K562 (cell line): ENCODE measurements around the gene KMT5C. TPM values are rescaled to one million over a fixed set of nuclear protein-coding genes. Genes with fewer than 3 reads are reported as not detected.

Experiments used
- ATAC-seq: fragments of 200-7000 bp; cut with Tn5 transposase; 3 replicates; pipeline ENCODE4 v1.9.1; 2020; ENCODE audit warnings: moderate library complexity
- BruUV-seq: library from RNA; stranded (reverse); fragments of 400-500 nt; replicated peaks from 2 replicates; lab custom pipeline; 2021; lab: Mats Ljungman, UMichigan
- CTCF ChIA-PET: fragments of 300-600 bp; formaldehyde crosslinking; extraction: SDS; loops from one replicate; lab custom pipeline; 2021; ENCODE audit warnings: low intra/inter-chr PET ratio; lab: Yijun Ruan, JAX
- POLR2A ChIA-PET: fragments of 300-600, 350-650 bp; sonication (Branson Sonifier 250); formaldehyde crosslinking; extraction: SDS; loops from one replicate; lab custom pipeline; 2021; ENCODE audit warnings: antibody characterized with exemption, inconsistent platforms; lab: Yijun Ruan, JAX
- DNase-seq, 4 experiments: peaks; one replicate each; pipeline versions ENCODE4 v3.0.0 to v3.0.0-alpha.2; 2011 to 2018; ENCODE audit warnings: low spot score in 3 of 4, mixed read lengths in 3 of 4; ENCODE audit errors: extremely low read depth in 1 of 4
- FAIRE-seq: peaks from 2 replicates; lab custom pipeline; 2011; peaks lifted over from hg19 to GRCh38; lab: Jason Lieb, UNC
- H2AFZ ChIP-seq: 2 replicates; pipeline ENCODE4 v1.6.0; 2011; ENCODE audit warnings: low read depth, low read length, control low read depth, inconsistent platforms
- H3K27ac ChIP-seq: fragments of 200-600 bp; 3 replicates; pipeline ENCODE4 v1.8.0; 2011; ENCODE audit warnings: low read depth, mild to moderate bottlenecking, control low read depth, inconsistent platforms, low read length, moderate library complexity, mixed read lengths; ENCODE audit errors: extremely low read depth
- H3K27me3 ChIP-seq, 2 experiments: fragments of 300-600 bp in 1 of 2; 2 replicates in 1 of 2; 3 replicates in 1 of 2; pipeline versions ENCODE4 v1.6.0 to v1.8.0; 2011; ENCODE audit warnings: inconsistent platforms in 2 of 2, low read length in 2 of 2, mild to moderate bottlenecking in 1 of 2, mixed read lengths in 1 of 2, moderate library complexity in 1 of 2; ENCODE audit not compliant: control insufficient read depth in 2 of 2, insufficient read depth in 2 of 2
- H3K36me3 ChIP-seq: fragments of 300-600 bp; 3 replicates; pipeline ENCODE4 v1.8.0; 2011; ENCODE audit warnings: mild to moderate bottlenecking, low read length, inconsistent platforms; ENCODE audit not compliant: control insufficient read depth, insufficient read depth
- H3K4me1 ChIP-seq, 2 experiments: fragments of 200-600 bp in 1 of 2; replicated peaks in 1 of 2; 2 replicates in 1 of 2; 3 replicates in 1 of 2; pipeline versions ENCODE4 v1.5.1 to v1.8.0; 2011; ENCODE audit warnings: inconsistent platforms in 2 of 2, low read length in 2 of 2, mild to moderate bottlenecking in 1 of 2, mixed read lengths in 1 of 2, moderate library complexity in 1 of 2; ENCODE audit not compliant: control insufficient read depth in 2 of 2, insufficient read depth in 2 of 2
- H3K4me2 ChIP-seq: 2 replicates; pipeline ENCODE4 v1.6.1; 2011; ENCODE audit warnings: low read length, control low read depth, inconsistent platforms, mixed read lengths; ENCODE audit not compliant: insufficient read depth
- H3K4me3 ChIP-seq: fragments of 200-600 bp; sonication (generic), shearing (Covaris generic); 2 replicates; pipeline ENCODE4 v1.5.1; 2016; ENCODE audit warnings: control low read depth, inconsistent platforms
- H3K79me2 ChIP-seq: fragments of 200-600 bp; 3 replicates; pipeline ENCODE4 v1.8.0; 2011; ENCODE audit warnings: low read length, inconsistent platforms; ENCODE audit not compliant: control insufficient read depth, insufficient read depth
- H3K9ac ChIP-seq, 2 experiments: 2 replicates each; pipeline versions ENCODE4 v1.6.0 to v1.6.1; 2011; ENCODE audit warnings: low read depth in 2 of 2, low read length in 2 of 2, control low read depth in 1 of 2, inconsistent platforms in 1 of 2, mild to moderate bottlenecking in 1 of 2, mixed read lengths in 1 of 2; ENCODE audit not compliant: insufficient read depth in 1 of 2
- H3K9me1 ChIP-seq: one replicate; pipeline ENCODE4 v1.6.0; 2011; ENCODE audit warnings: inconsistent platforms, mild to moderate bottlenecking, low read length, moderate library complexity; ENCODE audit not compliant: control insufficient read depth, insufficient read depth
- H3K9me3 ChIP-seq: replicated peaks from 2 replicates; pipeline ENCODE4 v1.5.1; 2011; ENCODE audit warnings: low read depth, low read length, inconsistent platforms; ENCODE audit not compliant: control insufficient read depth, insufficient read depth
- H4K20me1 ChIP-seq: replicated peaks from 2 replicates; pipeline ENCODE4 v1.6.1; 2011; ENCODE audit warnings: low read length, inconsistent platforms, mixed read lengths; ENCODE audit not compliant: control insufficient read depth, insufficient read depth
- CREB3L1 ChIP-seq: fragments of 450-650 bp; IDR thresholded peaks from 2 replicates; pipeline ENCODE4 v1.6.1; 2014; ENCODE audit warnings: low read depth, mild to moderate bottlenecking, moderate library complexity, borderline replicate concordance
- EP300 ChIP-seq: IDR thresholded peaks from 2 replicates; pipeline ENCODE4 v1.6.1; 2012; ENCODE audit warnings: low read length, improper control_type of control experiment
- ETV5 ChIP-seq: sonication (generic); formaldehyde crosslinking; IDR thresholded peaks from 2 replicates; pipeline ENCODE4 v1.4.0; 2020; ENCODE audit warnings: low read depth, mild to moderate bottlenecking, missing genetic modification reagents
- GTF3C2 ChIP-seq: IDR thresholded peaks from 3 replicates; pipeline ENCODE4 v1.6.1; 2011; ENCODE audit warnings: borderline replicate concordance, mild to moderate bottlenecking, moderate library complexity; ENCODE audit not compliant: insufficient read length; ENCODE audit errors: extremely low read depth
- HDAC1 ChIP-seq, 2 experiments: fragments of 450-650 bp; IDR thresholded peaks; 2 replicates each; pipeline ENCODE4 v1.6.1; 2016 to 2017; ENCODE audit warnings: inconsistent platforms in 1 of 2, mild to moderate bottlenecking in 1 of 2, moderate library complexity in 1 of 2
- IRF1 ChIP-seq: sonication (generic); formaldehyde crosslinking; IDR thresholded peaks from 2 replicates; pipeline ENCODE4 v1.8.0; 2022; ENCODE audit warnings: missing genetic modification reagents, mild to moderate bottlenecking, borderline replicate concordance
- NCOA6 ChIP-seq: fragments of 450-650 bp; IDR thresholded peaks from 2 replicates; pipeline ENCODE4 v1.6.1; 2017; ENCODE audit warnings: mild to moderate bottlenecking
- PHB ChIP-seq: fragments of 250-450 bp; sonication (Bioruptor Pico); IDR thresholded peaks from 2 replicates; pipeline ENCODE4 v1.5.0; 2021
- POLR2AphosphoS5 ChIP-seq: IDR thresholded peaks from 2 replicates; pipeline ENCODE4 v1.6.1; 2011; ENCODE audit warnings: mild to moderate bottlenecking, low read depth, low read length, moderate library complexity; ENCODE audit not compliant: control insufficient read depth, insufficient read depth
- PYGO2 ChIP-seq: fragments of 450-650 bp; IDR thresholded peaks from 2 replicates; pipeline ENCODE4 v1.6.1; 2016; ENCODE audit warnings: mild to moderate bottlenecking, missing genetic modification characterization, moderate library complexity, missing compliant biosample characterization
- ZBTB26 ChIP-seq: fragments of 450-650 bp; formaldehyde crosslinking; IDR thresholded peaks from 2 replicates; pipeline ENCODE4 v1.4.0; 2022; ENCODE audit warnings: missing genetic modification characterization
- ZNF165 ChIP-seq: fragments of 250-450 bp; sonication (Bioruptor Pico); IDR thresholded peaks from 2 replicates; pipeline ENCODE4 v1.4.0; 2020; ENCODE audit warnings: borderline replicate concordance
- ZNF583 ChIP-seq: fragments of 250-450 bp; sonication (Bioruptor Pico); IDR thresholded peaks from 2 replicates; pipeline ENCODE4 v1.4.0; 2020
- WGBS: fragments of 100-300 bp; shearing (Covaris generic); methylation state at CpG from one replicate; pipeline ENCODE4 v1.1.6; 2016; ENCODE audit warnings: low coverage, mixed read lengths; ENCODE audit not compliant: insufficient coverage; ENCODE audit errors: missing lambda C conversion rate; 5-methylcytosine and 5-hydroxymethylcytosine counted together
- in situ Hi-C: fragments of 300-500 bp; cut with MboI; formaldehyde crosslinking; loops from 4 replicates; pipeline ENCODE4 v1.15.0; 2018; ENCODE audit warnings: inconsistent platforms, mixed read lengths
- intact Hi-C: fragments of 100-400 bp; cut with micrococcal nuclease; formaldehyde crosslinking; loops from 2 replicates; pipeline ENCODE4 v1.14.2; 2022
- polyA plus RNA-seq, 8 experiments: library from polyadenylated mRNA; depleted of rRNA in 4 of 8; stranded (reverse) in 5 of 8; unstranded in 3 of 8; fragments of >200 nt; fragmentation: Nextera tagmentation in 2 of 8; fragmentation: Illumina TruSeq in 1 of 8; extraction: Ambion mirVana in 2 of 8; extraction: Trizol in 1 of 8; gene quantifications; 2 replicates each; pipeline versions ENCODE4 v1.2.1 to v1.2.3, GENCODE V29; 2011 to 2014; ENCODE audit warnings: inconsistent platforms in 1 of 8, missing spikeins in 1 of 8
- total RNA-seq, 7 experiments: library from RNA; depleted of rRNA in 6 of 7; stranded (reverse); fragments of >200 nt in 6 of 7; fragmentation: Illumina TruSeq in 2 of 7; extraction: Trizol in 2 of 7; gene quantifications; 2 replicates each; pipeline versions ENCODE4 v1.2.1 to v1.2.3, GENCODE V29; 2011 to 2021; ENCODE audit warnings: low replicate concordance in 1 of 7

The KMT5C gene
- total and polyA plus RNA-seq, 9 of the 15 experiments (the other 6 are each of a cell fraction or from before 2014, with no cell fraction given): 0.15 to 53.5 (median 16.6) TPM

GRCh38 chr19:55362990-55363716 is 23.5 kb downstream of the KMT5C start, which contains the start of gene GARIN5B (continued):
- TF ChIP-seq CREB3L1 (no peak), NCOA6 (no peak)

GRCh38 chr19:55365245-55365644 is 25.6 kb downstream of the KMT5C start:
- no TSS peak for BruUV-seq
- H3K4me3 ChIP-seq: no peak overlapping the region
- ChIA-PET CTCF (interaction anchor here (1.2 kb wide), 1 partner anchor 8 kb away, joined by 5 read pairs; no protein-coding TSS in a partner anchor), POLR2A (interaction anchor here (0.6 kb wide), 1 partner anchor 27 kb away, joined by 3 read pairs; no protein-coding TSS in a partner anchor)
- H3K9ac ChIP-seq: no peak overlapping the region
- H3K4me2 ChIP-seq: no peak overlapping the region
- no peaks in the 10 kb centered on the region for H3K36me3 ChIP-seq
- intact Hi-C loops: no loop called here
- FAIRE-seq (no peak), ATAC-seq (no peak), DNase-seq (no peak)
- no peaks in the 10 kb centered on the region for H3K79me2 ChIP-seq
- in situ Hi-C loops: no loop called here
- no peak overlapping the region for H2AFZ ChIP-seq
- 41% methylated on average over 7 of the region's 8 CpGs for WGBS
- 0 out of 2 replicates have a peak, but pooled peaks cover 3% of the 10 kb centered on the region for H4K20me1 ChIP-seq
- TF ChIP-seq IRF1 (CRISPR knock-in tag): no peak
- TF ChIP-seq PHB (CRISPR knock-in tag): no peak
- TF ChIP-seq POLR2AphosphoS5: no peak
- TF ChIP-seq PYGO2 (tag): no peak
- TF ChIP-seq ZBTB26: no peak
- no peak for TF ChIP-seq ZNF583 (CRISPR knock-in tag)
- no peak for TF ChIP-seq GTF3C2
- TF ChIP-seq HDAC1 (IDR thresholded peaks at IDR 0.05): no peak
- no peak for TF ChIP-seq ZNF165
- TF ChIP-seq EP300: no peak
- no peak for TF ChIP-seq ETV5 (CRISPR knock-in tag)
- H3K9me1 ChIP-seq: no peaks in the 10 kb centered on the region
- H3K9me3 ChIP-seq: no peaks in the 10 kb centered on the region
- peaks cover 4% of the 10 kb centered on the region in 2 experiments; a peak in 2 of 5 replicates for H3K27me3 ChIP-seq
- no peak overlapping the region for H3K27ac ChIP-seq
- peaks cover 0 to 57% of the 10 kb centered on the region in 2 experiments; a peak in 3 of 5 replicates for H3K4me1 ChIP-seq
